ENCODE data around the gene LHX6. TPM values are rescaled to one million over a fixed set of nuclear protein-coding genes. Genes with fewer than 3 reads are reported as not detected.
A peak's percentile ranks its signal among the peaks of the same experiment; 100 is the strongest.

Gene LHX6
- polyA plus RNA-seq, 2 of the 4 experiments (the other 2 are of a cell fraction) = 0.14 to 0.26 TPM

DNA sequence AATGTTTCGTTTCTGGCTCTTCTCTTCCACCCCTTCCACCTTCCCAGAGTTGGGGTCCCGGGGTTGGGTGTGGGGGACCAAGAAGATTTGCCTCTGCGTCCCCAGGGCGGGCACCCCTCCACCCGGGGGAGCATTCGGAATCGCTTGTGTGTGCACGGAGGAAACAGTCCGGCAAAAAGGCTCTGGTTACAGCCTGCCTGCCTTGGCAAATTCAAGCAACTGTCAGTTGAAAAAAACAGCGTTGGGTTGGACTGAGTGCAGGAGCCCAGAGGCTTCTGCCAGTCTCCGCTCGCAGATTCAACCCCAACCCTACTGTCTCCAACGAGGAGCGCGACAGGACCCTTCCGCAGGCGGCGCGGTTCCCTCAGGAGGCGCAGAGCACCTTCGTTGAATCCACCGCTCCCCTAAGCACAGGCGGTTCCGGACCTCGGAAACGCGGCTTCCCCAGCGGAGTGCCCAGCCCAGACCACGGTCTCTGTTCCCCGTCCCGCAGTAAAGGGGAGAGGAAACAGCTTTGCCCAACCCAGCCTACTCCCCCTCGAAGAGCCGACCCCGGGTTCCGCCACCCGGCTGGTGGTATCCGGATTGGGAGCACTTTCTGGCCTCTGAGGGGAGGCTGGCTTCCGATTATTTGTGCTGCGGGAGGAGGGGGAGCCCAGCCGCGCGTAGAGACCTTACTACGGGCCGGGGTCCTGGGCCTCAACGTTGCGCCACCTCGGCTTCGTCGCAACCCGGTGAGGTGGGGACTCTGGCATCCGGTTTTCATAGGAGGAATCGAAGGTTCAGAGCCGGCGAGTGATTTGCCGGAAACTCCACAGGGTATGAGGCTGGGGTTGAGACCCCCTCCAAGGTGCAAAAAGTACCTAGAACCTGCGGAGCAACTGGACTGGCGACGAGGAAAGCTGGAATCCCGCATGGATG, 9.6 kb downstream of the LHX6 start:
- H3K4me3 ChIP-seq = no peak overlapping the region
- ATAC-seq = no peak
- no peak overlapping the region for H3K27ac ChIP-seq
- H3K9me3 ChIP-seq = no peaks in the 10 kb centered on the region
- ChIA-PET CTCF (no interaction called here), POLR2A (no interaction called here)
- no peak for FAIRE-seq
- WGBS (ENCODE audit: missing lambda C conversion rate) = 66% methylated on average over 59 of the region's 59 CpGs
- H3K4me1 ChIP-seq = peaks cover 9% of the 10 kb centered on the region; the same call in 1 of the 3 replicates
- no peak for DNase-seq (ENCODE audit: low read depth in 1 of 2, low spot score in 1 of 2)
- H3K4me2 ChIP-seq = no peak overlapping the region
- no peak for TF ChIP-seq EHMT2 (IDR thresholded peaks at IDR 0.05; ENCODE audit: low read depth)
- no peak for TF ChIP-seq RFX5 (IDR thresholded peaks at IDR 0.05)
- TF ChIP-seq MYC (IDR thresholded peaks at IDR 0.05; ENCODE audit: borderline replicate concordance, low read length) = no peak
- no peak for TF ChIP-seq HOXB5 (CRISPR knock-in tag; IDR thresholded peaks at IDR 0.05)
- no peak for TF ChIP-seq GATA3 (IDR thresholded peaks at IDR 0.05; ENCODE audit: borderline replicate concordance)
- no peak for TF ChIP-seq KDM5A (IDR thresholded peaks at IDR 0.05)

DNA sequence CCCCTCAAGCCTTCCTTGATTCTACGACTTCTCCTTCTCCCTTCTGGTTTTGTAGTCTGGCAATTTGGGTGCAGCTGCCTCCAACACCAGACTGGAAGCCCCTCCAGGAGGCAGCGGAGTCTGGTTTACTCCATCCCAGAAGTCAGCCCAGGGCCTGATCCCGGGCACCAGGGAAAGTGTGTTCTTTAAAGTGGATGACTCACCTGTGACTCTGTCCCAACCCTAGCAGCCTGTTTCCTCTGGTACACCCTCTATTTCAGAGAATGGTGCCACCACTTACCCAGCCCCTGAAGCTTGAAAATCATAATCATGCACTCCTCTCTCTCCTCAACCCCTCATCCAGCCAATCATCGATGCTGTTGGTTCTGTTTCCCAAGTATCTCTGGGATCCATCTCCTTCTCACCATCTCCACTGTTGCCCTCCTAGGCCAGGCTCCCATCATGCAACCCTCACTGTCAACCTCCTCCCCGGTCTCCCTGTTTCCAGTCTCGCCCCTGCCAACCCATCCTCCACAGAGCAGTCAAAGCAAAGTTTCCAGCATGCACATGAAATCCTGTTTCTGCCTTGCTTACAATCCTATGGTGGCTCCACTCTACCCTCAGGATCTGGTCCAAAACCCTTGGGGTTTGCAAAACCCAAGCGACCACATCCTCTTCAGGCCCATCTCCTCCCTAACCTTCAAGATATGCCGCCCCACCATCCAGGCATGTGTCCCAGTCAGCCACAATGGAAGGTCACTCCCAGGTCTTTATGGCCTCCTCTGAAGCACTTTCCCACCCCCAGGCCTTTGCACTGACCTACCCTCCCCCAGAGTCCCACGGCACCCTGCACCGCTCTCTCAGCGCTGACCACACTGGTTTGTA, 10.5 kb downstream of the LHX6 start:
- 67% methylated on average over 11 of the region's 11 CpGs for whole genome bisulfite sequencing (ENCODE audit: missing lambda C conversion rate)
- ATAC-seq (0 out of 6 replicates have a peak, but pooled peaks of 1 of the 2 experiments have one; percentile 31), FAIRE-seq (no peak), DNase-seq (ENCODE audit: low read depth in 1 of 2, low spot score in 1 of 2) (no peak)
- Histone ChIP-seq H3K27ac (no peak overlapping the region), H3K4me1 (peaks cover 14% of the 10 kb centered on the region; the same call in 1 of the 3 replicates), H3K4me3 (no peak overlapping the region), H3K9me3 (no peaks in the 10 kb centered on the region), H3K4me2 (no peak overlapping the region)
- CTCF ChIA-PET = no interaction called here
- TF ChIP-seq CHD4 (IDR thresholded peaks at IDR 0.05; ENCODE audit: borderline replicate concordance) = no peak
- TF ChIP-seq MYC (IDR thresholded peaks at IDR 0.05; ENCODE audit: borderline replicate concordance, low read length) = no peak
- no peak for TF ChIP-seq ESRRA (IDR thresholded peaks at IDR 0.05; ENCODE audit: borderline replicate concordance, low read length)
- no peak for TF ChIP-seq NPAS2 (CRISPR knock-in tag; IDR thresholded peaks at IDR 0.05; ENCODE audit: borderline replicate concordance)
- no peak for TF ChIP-seq CBX8 (IDR thresholded peaks at IDR 0.05)
- TF ChIP-seq NFE2L2 (conservative IDR thresholded peaks at IDR 0.05; ENCODE audit: low read length) = no peak
- TF ChIP-seq SMC3 (IDR thresholded peaks at IDR 0.05) = no peak
- TF ChIP-seq HEYL (CRISPR knock-in tag; IDR thresholded peaks at IDR 0.05) = no peak
- no peak for TF ChIP-seq EP300 (IDR thresholded peaks at IDR 0.05)
- TF ChIP-seq TP53 (CRISPR knock-in tag; IDR thresholded peaks at IDR 0.05) = no peak
- no peak for TF ChIP-seq MAFK (IDR thresholded peaks at IDR 0.05; ENCODE audit: partially characterized antibody)
- POLR2A ChIA-PET = no interaction called here

DNA sequence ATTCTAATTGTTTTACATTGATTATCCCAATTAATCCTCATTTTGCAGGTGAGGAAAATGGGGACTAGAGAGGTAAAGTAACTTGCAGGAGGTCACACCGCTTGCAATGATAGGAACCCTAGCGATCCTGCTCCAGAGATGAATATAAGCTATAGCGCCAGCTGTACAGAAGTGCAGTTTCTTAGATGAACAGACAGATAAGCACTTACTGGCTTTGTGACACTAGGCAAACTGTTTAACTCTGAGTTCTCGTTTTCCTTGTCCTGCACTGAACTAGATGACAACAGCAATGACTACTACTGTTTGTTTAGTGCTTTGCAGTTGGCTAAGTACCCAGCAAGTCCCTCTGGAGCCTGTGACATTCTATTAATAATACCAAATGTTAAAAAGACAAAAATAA, 11.1 kb downstream of the LHX6 start:
- H3K27ac ChIP-seq = no peak overlapping the region
- DNase-seq (ENCODE audit: low read depth in 1 of 2, low spot score in 1 of 2) (no peak), FAIRE-seq (no peak), ATAC-seq (no peak)
- 69% methylated on average over 4 of the region's 4 CpGs for WGBS (ENCODE audit: missing lambda C conversion rate)
- H3K9me3 ChIP-seq = no peaks in the 10 kb centered on the region
- no peak overlapping the region for H3K4me3 ChIP-seq
- peaks cover 15% of the 10 kb centered on the region; the same call in 1 of the 3 replicates for H3K4me1 ChIP-seq
- no peak overlapping the region for H3K4me2 ChIP-seq
- POLR2A ChIA-PET = no interaction called here
- TF ChIP-seq RFX5 (IDR thresholded peaks at IDR 0.05) (no peak), HOXA7 (CRISPR knock-in tag; IDR thresholded peaks at IDR 0.05) (no peak), FOSL2 (IDR thresholded peaks at IDR 0.05) (no peak), FOSL2 (CRISPR knock-in tag; IDR thresholded peaks at IDR 0.05) (no peak), MYC (IDR thresholded peaks at IDR 0.05; ENCODE audit: borderline replicate concordance, low read length) (no peak), HDAC2 (IDR thresholded peaks at IDR 0.05) (no peak), NFE2L2 (conservative IDR thresholded peaks at IDR 0.05; ENCODE audit: low read length) (no peak), TFCP2L1 (CRISPR knock-in tag; IDR thresholded peaks at IDR 0.05) (no peak), KDM1A (IDR thresholded peaks at IDR 0.05; ENCODE audit: low read depth) (no peak), TP53 (CRISPR knock-in tag; IDR thresholded peaks at IDR 0.05) (no peak), MAFK (IDR thresholded peaks at IDR 0.05; ENCODE audit: partially characterized antibody) (no peak), EP300 (IDR thresholded peaks at IDR 0.05) (no peak), GATA3 (IDR thresholded peaks at IDR 0.05; ENCODE audit: borderline replicate concordance) (no peak), FOSB (CRISPR knock-in tag; IDR thresholded peaks at IDR 0.05) (no peak), KDM5A (IDR thresholded peaks at IDR 0.05) (no peak)
- TF ChIP-seq, protein P1, sequence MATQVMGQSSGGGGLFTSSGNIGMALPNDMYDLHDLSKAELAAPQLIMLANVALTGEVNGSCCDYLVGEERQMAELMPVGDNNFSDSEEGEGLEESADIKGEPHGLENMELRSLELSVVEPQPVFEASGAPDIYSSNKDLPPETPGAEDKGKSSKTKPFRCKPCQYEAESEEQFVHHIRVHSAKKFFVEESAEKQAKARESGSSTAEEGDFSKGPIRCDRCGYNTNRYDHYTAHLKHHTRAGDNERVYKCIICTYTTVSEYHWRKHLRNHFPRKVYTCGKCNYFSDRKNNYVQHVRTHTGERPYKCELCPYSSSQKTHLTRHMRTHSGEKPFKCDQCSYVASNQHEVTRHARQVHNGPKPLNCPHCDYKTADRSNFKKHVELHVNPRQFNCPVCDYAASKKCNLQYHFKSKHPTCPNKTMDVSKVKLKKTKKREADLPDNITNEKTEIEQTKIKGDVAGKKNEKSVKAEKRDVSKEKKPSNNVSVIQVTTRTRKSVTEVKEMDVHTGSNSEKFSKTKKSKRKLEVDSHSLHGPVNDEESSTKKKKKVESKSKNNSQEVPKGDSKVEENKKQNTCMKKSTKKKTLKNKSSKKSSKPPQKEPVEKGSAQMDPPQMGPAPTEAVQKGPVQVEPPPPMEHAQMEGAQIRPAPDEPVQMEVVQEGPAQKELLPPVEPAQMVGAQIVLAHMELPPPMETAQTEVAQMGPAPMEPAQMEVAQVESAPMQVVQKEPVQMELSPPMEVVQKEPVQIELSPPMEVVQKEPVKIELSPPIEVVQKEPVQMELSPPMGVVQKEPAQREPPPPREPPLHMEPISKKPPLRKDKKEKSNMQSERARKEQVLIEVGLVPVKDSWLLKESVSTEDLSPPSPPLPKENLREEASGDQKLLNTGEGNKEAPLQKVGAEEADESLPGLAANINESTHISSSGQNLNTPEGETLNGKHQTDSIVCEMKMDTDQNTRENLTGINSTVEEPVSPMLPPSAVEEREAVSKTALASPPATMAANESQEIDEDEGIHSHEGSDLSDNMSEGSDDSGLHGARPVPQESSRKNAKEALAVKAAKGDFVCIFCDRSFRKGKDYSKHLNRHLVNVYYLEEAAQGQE (IDR thresholded peaks at IDR 0.05) = no peak
- TF ChIP-seq, protein P2, sequence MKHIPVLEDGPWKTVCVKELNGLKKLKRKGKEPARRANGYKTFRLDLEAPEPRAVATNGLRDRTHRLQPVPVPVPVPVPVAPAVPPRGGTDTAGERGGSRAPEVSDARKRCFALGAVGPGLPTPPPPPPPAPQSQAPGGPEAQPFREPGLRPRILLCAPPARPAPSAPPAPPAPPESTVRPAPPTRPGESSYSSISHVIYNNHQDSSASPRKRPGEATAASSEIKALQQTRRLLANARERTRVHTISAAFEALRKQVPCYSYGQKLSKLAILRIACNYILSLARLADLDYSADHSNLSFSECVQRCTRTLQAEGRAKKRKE (CRISPR knock-in tag; IDR thresholded peaks at IDR 0.05; ENCODE audit: low read depth) = no peak
- CTCF ChIA-PET = no interaction called here

Data from A549 (cell line).